B cell (primary cell): ENCODE results near the gene TFE3.

Experiments
- CTCF ChIP-seq: fragments of 200-600 bp; IDR thresholded peaks from one replicate; pipeline ENCODE4 v1.8.0; 2022; ENCODE audit warnings: antibody characterized with exemption, mild to moderate bottlenecking
- EZH2 ChIP-seq: IDR thresholded peaks from 2 replicates; pipeline ENCODE4 v1.6.1; 2012; ENCODE audit warnings: borderline replicate concordance, low read depth, mild to moderate bottlenecking, moderate library complexity, low read length; ENCODE audit not compliant: insufficient read depth, poor library complexity, severe bottlenecking

- TF ChIP-seq CTCF (no peak), EZH2 (no peak)
Observed at GRCh38 chrX:49002091-49002935, 40.8 kb downstream of the TFE3 start, which contains the start of gene GRIPAP1.
